ENCODE data around the gene FHL1. TPM values are rescaled to one million over a fixed set of nuclear protein-coding genes. Genes with fewer than 3 reads are reported as not detected.

Gene FHL1
- total and polyA plus RNA-seq, 7 donors, result 27.0 to 1,465 (median 701) TPM

- H3K4me3 ChIP-seq, result no peak overlapping the region
- H3K27me3 ChIP-seq, result no peaks in the 10 kb centered on the region
- peak overlapping the region in 1 of 4 donors; percentile 14 for H3K27ac ChIP-seq
- intact Hi-C loops (cut with DNase I), result loop anchor here (5.0 kb wide), 1 partner anchor 652 kb away; no protein-coding TSS in a partner anchor
- no peaks in the 10 kb centered on the region for H3K4me1 ChIP-seq
- TF ChIP-seq POLR2A (IDR thresholded peaks at IDR 0.05) (no peak), CTCF (IDR thresholded peaks at IDR 0.05) (no peak), POLR2AphosphoS5 (IDR thresholded peaks at IDR 0.05) (no peak), EP300 (IDR thresholded peaks at IDR 0.05) (no peak)
- no peaks in the 10 kb centered on the region for H3K36me3 ChIP-seq
- no peak for DNase-seq
- H3K9me3 ChIP-seq, result no peaks in the 10 kb centered on the region
Measured at GRCh38 chrX:136260776-136261175, 113.4 kb downstream of the FHL1 start.

Small RNAs within 50 kb of the gene (small RNA-seq; reads per million reads assigned to genes)
- 0 reads per million in 3 donors for gene RF01210

Other genes starting within 250 kb of the FHL1 start
- gene MMGT1, start 173.5 kb upstream of the FHL1 start, total RNA-seq, result 10 to 100 TPM; 27.7 to 35.1 (median 32.5) TPM
- gene MMGT1, start 173.5 kb upstream of the FHL1 start, polyA plus RNA-seq, result 10 to 100 TPM in 1 of 3 donors, 1 to 10 TPM in 2; 5.1 to 13.6 (median 6.0) TPM
- gene SLC9A6, start 162.1 kb upstream of the FHL1 start, total RNA-seq, result 10 to 100 TPM; 12.5 to 16.9 (median 14.4) TPM
- gene SLC9A6, start 162.1 kb upstream of the FHL1 start, polyA plus RNA-seq, result 1 to 10 TPM; 1.8 to 8.2 (median 3.2) TPM
- gene MAP7D3, start 103.9 kb downstream of the FHL1 start, total RNA-seq, result 10 to 100 TPM; 11.3 to 21.0 (median 14.2) TPM
- 1 to 10 TPM in 2 of 3 donors, under 1 TPM in 1; 0.92 to 3.6 (median 3.0) TPM for gene MAP7D3, start 103.9 kb downstream of the FHL1 start, polyA plus RNA-seq
- under 1 TPM in 1 of 4 donors, not detected in 3; under 0.01 TPM for gene ADGRG4, start 153.4 kb downstream of the FHL1 start, total RNA-seq
- gene ADGRG4, start 153.4 kb downstream of the FHL1 start, polyA plus RNA-seq, result not detected

Measured in sigmoid colon (tissue), 7 donors.